HG03342 (cell line): ENCODE data around the gene FKBP1B.
"Not testable (repeated sequence)": the region's sequence is repeated elsewhere in the genome, so short reads cannot be mapped to it uniquely, and the experiment has no call there.

Source experiments
- ATAC-seq: cut with Tn5 transposase; IDR thresholded peaks from one replicate; pipeline ENCODE4 v1.9.1; 2021; ENCODE audit warnings: mild to moderate bottlenecking, moderate library complexity; ENCODE audit not compliant: unreplicated experiment

Gene FKBP1B

GRCh38 chr2:24095171-24095677 is 45.7 kb downstream of the FKBP1B start:
- not testable (repeated sequence) for ATAC-seq

- not testable (repeated sequence) for ATAC-seq
Observed at GRCh38 chr2:24100732-24101131, 51.2 kb downstream of the FKBP1B start.

GRCh38 chr2:24101992-24102391 is 52.5 kb downstream of the FKBP1B start:
- no peak for ATAC-seq

- ATAC-seq: no peak
Observed at GRCh38 chr2:24102677-24103076, 53.1 kb downstream of the FKBP1B start.

GRCh38 chr2:24104110-24104650 is 54.6 kb downstream of the FKBP1B start:
- no peak for ATAC-seq

GRCh38 chr2:24104906-24105305 is 55.4 kb downstream of the FKBP1B start:
- no peak for ATAC-seq

- no peak for ATAC-seq
Observed at GRCh38 chr2:24105816-24106215, 56.3 kb downstream of the FKBP1B start.

GRCh38 chr2:24106786-24107185 is 57.2 kb downstream of the FKBP1B start:
- ATAC-seq: no peak

GRCh38 chr2:24107336-24107735 is 57.8 kb downstream of the FKBP1B start:
- ATAC-seq: no peak

GRCh38 chr2:24109431-24109830 is 59.9 kb downstream of the FKBP1B start:
- ATAC-seq: not testable (repeated sequence)

GRCh38 chr2:24110660-24111303 is 61.2 kb downstream of the FKBP1B start:
- no peak for ATAC-seq

GRCh38 chr2:24111407-24111901 is 61.9 kb downstream of the FKBP1B start:
- no peak for ATAC-seq
